Tongue (tissue), 2 donors: ENCODE results near the gene SRGAP1. TPM values are rescaled to one million over a fixed set of nuclear protein-coding genes. Genes with fewer than 3 reads are reported as not detected.
"Not testable (repeated sequence)": the region's sequence is repeated elsewhere in the genome, so short reads cannot be mapped to it uniquely, and the experiment has no call there.

Source experiments
- DNase-seq: peaks from one replicate; pipeline ENCODE4 v3.0.0-alpha.2; 2015
- total RNA-seq: library from RNA; depleted of rRNA; stranded (reverse); fragments of >200 nt; gene quantifications from one replicate; pipeline ENCODE4 v1.2.3, GENCODE V29; 2014

The SRGAP1 gene
- total RNA-seq, 1 donor from 2014 or later, result 6.1 TPM

GRCh38 chr12:64171715-64172114 lies 327.2 kb downstream of the SRGAP1 start:
- no peak for DNase-seq

- DNase-seq, result no peak
Measured at GRCh38 chr12:64172143-64172970, 327.9 kb downstream of the SRGAP1 start.

- DNase-seq, result no peak
Measured at GRCh38 chr12:64173456-64173855, 329.0 kb downstream of the SRGAP1 start.

GRCh38 chr12:64175254-64175945 lies 330.9 kb downstream of the SRGAP1 start:
- no peak for DNase-seq

GRCh38 chr12:64177001-64177400 lies 332.5 kb downstream of the SRGAP1 start:
- DNase-seq, result no peak

- DNase-seq, result no peak
Measured at GRCh38 chr12:64178122-64178521, 333.6 kb downstream of the SRGAP1 start.

GRCh38 chr12:64180951-64181350 lies 336.5 kb downstream of the SRGAP1 start:
- no peak for DNase-seq

- DNase-seq, result peak; percentile 83
Measured at GRCh38 chr12:64181430-64182291, 337.2 kb downstream of the SRGAP1 start.

GRCh38 chr12:64184216-64184615 lies 339.7 kb downstream of the SRGAP1 start:
- no peak for DNase-seq

GRCh38 chr12:64186789-64187188 lies 342.3 kb downstream of the SRGAP1 start:
- no peak for DNase-seq

GRCh38 chr12:64187370-64187769 lies 342.9 kb downstream of the SRGAP1 start:
- DNase-seq, result no peak

GRCh38 chr12:64187794-64188193 lies 343.3 kb downstream of the SRGAP1 start:
- no peak for DNase-seq

- no peak for DNase-seq
Measured at GRCh38 chr12:64189530-64189929, 345.0 kb downstream of the SRGAP1 start.

- no peak for DNase-seq
Measured at GRCh38 chr12:64190140-64190539, 345.6 kb downstream of the SRGAP1 start.

GRCh38 chr12:64192644-64193444 lies 348.3 kb downstream of the SRGAP1 start:
- DNase-seq, result no peak

GRCh38 chr12:64193931-64194330 lies 349.4 kb downstream of the SRGAP1 start:
- no peak for DNase-seq

GRCh38 chr12:64194333-64195149 lies 350.0 kb downstream of the SRGAP1 start:
- DNase-seq, result peak; percentile 15

GRCh38 chr12:64195841-64196240 lies 351.3 kb downstream of the SRGAP1 start:
- DNase-seq, result not testable (repeated sequence)

- no peak for DNase-seq
Measured at GRCh38 chr12:64203036-64203435, 358.5 kb downstream of the SRGAP1 start.

- DNase-seq, result no peak
Measured at GRCh38 chr12:64203775-64204174, 359.3 kb downstream of the SRGAP1 start.

- DNase-seq, result no peak
Measured at GRCh38 chr12:64205542-64205941, 361.0 kb downstream of the SRGAP1 start.
